ENCODE measurements around the gene DMKN.

DNA sequence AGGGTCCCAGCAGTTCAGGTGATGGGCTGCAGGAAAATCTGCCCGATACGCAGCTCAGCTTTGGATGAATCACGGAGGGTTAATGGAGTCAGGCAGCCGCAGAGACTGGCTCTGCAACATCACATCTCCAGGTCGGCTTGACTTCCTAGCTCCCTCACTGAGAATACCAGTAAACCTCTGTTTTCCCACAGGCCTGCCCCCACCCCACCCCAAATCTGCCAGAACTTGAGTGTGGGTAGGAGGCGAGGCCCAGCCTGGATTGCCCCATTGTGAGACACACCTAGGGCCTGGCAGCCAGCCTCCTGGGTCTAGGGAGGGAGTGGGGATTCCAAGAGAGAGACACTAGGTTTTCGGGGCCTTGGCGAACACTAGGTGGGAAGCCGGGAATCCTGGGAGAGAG is 19.5 kb downstream of the DMKN start:
- no peak for TF ChIP-seq SP1 (IDR thresholded peaks at IDR 0.05)
- TF ChIP-seq, protein P1, sequence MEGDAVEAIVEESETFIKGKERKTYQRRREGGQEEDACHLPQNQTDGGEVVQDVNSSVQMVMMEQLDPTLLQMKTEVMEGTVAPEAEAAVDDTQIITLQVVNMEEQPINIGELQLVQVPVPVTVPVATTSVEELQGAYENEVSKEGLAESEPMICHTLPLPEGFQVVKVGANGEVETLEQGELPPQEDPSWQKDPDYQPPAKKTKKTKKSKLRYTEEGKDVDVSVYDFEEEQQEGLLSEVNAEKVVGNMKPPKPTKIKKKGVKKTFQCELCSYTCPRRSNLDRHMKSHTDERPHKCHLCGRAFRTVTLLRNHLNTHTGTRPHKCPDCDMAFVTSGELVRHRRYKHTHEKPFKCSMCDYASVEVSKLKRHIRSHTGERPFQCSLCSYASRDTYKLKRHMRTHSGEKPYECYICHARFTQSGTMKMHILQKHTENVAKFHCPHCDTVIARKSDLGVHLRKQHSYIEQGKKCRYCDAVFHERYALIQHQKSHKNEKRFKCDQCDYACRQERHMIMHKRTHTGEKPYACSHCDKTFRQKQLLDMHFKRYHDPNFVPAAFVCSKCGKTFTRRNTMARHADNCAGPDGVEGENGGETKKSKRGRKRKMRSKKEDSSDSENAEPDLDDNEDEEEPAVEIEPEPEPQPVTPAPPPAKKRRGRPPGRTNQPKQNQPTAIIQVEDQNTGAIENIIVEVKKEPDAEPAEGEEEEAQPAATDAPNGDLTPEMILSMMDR (IDR thresholded peaks at IDR 0.05; ENCODE audit: low read depth, low read length, missing input control): no peak
- TF ChIP-seq, protein P2, sequence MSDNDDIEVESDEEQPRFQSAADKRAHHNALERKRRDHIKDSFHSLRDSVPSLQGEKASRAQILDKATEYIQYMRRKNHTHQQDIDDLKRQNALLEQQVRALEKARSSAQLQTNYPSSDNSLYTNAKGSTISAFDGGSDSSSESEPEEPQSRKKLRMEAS (IDR thresholded peaks at IDR 0.05): no peak
- TF ChIP-seq GABPA (IDR thresholded peaks at IDR 0.05 in 1 of 2, conservative IDR thresholded peaks at IDR 0.05 in 1 of 2): no peak
- TF ChIP-seq, protein P3, sequence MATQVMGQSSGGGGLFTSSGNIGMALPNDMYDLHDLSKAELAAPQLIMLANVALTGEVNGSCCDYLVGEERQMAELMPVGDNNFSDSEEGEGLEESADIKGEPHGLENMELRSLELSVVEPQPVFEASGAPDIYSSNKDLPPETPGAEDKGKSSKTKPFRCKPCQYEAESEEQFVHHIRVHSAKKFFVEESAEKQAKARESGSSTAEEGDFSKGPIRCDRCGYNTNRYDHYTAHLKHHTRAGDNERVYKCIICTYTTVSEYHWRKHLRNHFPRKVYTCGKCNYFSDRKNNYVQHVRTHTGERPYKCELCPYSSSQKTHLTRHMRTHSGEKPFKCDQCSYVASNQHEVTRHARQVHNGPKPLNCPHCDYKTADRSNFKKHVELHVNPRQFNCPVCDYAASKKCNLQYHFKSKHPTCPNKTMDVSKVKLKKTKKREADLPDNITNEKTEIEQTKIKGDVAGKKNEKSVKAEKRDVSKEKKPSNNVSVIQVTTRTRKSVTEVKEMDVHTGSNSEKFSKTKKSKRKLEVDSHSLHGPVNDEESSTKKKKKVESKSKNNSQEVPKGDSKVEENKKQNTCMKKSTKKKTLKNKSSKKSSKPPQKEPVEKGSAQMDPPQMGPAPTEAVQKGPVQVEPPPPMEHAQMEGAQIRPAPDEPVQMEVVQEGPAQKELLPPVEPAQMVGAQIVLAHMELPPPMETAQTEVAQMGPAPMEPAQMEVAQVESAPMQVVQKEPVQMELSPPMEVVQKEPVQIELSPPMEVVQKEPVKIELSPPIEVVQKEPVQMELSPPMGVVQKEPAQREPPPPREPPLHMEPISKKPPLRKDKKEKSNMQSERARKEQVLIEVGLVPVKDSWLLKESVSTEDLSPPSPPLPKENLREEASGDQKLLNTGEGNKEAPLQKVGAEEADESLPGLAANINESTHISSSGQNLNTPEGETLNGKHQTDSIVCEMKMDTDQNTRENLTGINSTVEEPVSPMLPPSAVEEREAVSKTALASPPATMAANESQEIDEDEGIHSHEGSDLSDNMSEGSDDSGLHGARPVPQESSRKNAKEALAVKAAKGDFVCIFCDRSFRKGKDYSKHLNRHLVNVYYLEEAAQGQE (IDR thresholded peaks at IDR 0.05): no peak
- TF ChIP-seq JUND (IDR thresholded peaks at IDR 0.05): no peak
